ENCODE measurements around the gene CTNND1.
"Not testable (repeated sequence)": the region's sequence is repeated elsewhere in the genome, so short reads cannot be mapped to it uniquely, and the experiment has no call there.

Gene CTNND1

DNA sequence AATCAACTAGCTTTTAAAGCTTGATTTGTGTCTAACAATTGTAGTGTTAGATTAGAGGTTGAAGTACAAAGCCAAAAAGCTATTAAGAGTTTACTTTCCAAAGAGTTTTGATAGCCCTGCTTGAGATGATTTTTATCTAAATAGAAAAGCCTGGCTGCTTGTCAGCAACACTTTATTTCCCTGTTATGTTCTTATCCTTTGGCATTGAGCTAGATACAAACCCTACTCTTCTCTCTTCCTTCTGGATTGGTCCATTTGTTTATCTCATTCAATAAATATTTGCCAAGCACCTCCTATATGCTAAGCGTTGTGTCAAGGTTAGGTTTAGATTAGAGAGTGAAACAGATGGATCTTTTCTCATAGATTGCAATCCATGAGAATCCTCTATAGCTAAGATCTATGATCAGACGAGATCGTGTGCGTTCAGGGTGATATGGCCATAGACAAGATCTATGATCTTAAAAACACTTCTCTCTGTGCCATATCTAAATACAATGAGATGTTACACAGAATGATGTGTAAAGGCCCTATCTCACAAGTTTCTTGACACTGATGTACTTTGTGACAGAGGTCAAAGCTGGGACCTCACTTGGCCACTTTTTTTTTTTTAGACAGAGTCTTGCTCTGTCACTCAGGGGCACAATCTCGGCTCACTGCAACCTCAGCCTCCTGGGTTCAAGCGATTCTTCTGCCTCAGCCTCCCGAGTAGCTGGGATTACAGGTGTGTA is 57.8 kb downstream of the CTNND1 start:
- TF ChIP-seq ZFX (IDR thresholded peaks at IDR 0.05; ENCODE audit: borderline replicate concordance) = no peak
- TF ChIP-seq, protein P1, sequence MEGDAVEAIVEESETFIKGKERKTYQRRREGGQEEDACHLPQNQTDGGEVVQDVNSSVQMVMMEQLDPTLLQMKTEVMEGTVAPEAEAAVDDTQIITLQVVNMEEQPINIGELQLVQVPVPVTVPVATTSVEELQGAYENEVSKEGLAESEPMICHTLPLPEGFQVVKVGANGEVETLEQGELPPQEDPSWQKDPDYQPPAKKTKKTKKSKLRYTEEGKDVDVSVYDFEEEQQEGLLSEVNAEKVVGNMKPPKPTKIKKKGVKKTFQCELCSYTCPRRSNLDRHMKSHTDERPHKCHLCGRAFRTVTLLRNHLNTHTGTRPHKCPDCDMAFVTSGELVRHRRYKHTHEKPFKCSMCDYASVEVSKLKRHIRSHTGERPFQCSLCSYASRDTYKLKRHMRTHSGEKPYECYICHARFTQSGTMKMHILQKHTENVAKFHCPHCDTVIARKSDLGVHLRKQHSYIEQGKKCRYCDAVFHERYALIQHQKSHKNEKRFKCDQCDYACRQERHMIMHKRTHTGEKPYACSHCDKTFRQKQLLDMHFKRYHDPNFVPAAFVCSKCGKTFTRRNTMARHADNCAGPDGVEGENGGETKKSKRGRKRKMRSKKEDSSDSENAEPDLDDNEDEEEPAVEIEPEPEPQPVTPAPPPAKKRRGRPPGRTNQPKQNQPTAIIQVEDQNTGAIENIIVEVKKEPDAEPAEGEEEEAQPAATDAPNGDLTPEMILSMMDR (IDR thresholded peaks at IDR 0.05) = no peak
- H3K27ac ChIP-seq = 0 out of 2 replicates have a peak overlapping the region, but pooled peaks have one; percentile 3

- no peak overlapping the region for H3K27ac ChIP-seq
These were observed 62.3 kb downstream of the CTNND1 start for GRCh38 chr11:57823859-57824258.

DNA sequence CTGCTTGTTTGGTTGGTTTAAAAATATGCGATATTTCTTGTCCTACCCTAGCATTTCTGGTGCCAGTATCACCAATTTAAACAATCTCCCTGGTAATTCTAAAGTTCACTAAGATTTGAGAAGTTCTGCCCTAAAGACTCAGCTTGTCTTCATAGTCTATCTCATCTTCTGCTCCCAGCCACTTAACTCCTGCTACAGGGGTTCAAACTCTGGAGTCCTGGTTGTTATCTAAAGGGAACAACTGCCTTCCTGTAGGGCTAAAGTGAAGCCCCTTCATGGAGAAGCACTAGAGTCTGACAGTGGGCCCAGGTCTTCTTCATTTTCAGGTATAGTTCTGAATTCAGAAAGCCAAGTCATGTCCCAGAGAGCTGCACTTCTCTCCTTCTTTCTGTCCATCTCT is 73.2 kb downstream of the CTNND1 start:
- TF ChIP-seq, protein P1 (IDR thresholded peaks at IDR 0.05) = no peak
- no peak for TF ChIP-seq ZFX (IDR thresholded peaks at IDR 0.05; ENCODE audit: borderline replicate concordance)

More at GRCh38 chr11:57823859-57824258, 62.3 kb downstream of the CTNND1 start:
- TF ChIP-seq, protein P1 (IDR thresholded peaks at IDR 0.05) = no peak
- no peak for TF ChIP-seq ZFX (IDR thresholded peaks at IDR 0.05; ENCODE audit: borderline replicate concordance)

DNA sequence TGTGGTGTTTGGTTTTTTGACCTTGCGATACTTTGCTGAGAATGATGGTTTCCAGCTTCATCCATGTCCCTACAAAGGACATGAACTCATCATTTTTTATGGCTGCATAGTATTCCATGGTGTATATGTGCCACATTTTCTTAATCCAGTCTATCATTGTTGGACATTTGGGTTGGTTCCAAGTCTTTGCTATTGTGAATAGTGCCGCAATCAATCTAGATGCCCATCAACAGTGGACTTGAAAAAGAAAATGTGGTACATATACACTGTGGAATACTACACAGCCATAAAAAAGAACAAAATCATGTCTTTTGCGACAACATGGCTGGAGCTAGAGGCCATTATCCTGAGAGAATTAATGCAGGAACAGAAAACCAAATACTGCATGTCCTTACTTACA is 77.0 kb downstream of the CTNND1 start:
- not testable (repeated sequence) for H3K27ac ChIP-seq

More for the DNA sequence above, 73.2 kb downstream of the CTNND1 start:
- H3K27ac ChIP-seq = no peak overlapping the region

- no peak overlapping the region for H3K27ac ChIP-seq
- TF ChIP-seq, protein P1 (IDR thresholded peaks at IDR 0.05) = no peak
- no peak for TF ChIP-seq ZFX (IDR thresholded peaks at IDR 0.05; ENCODE audit: borderline replicate concordance)
These were observed 81.3 kb downstream of the CTNND1 start for GRCh38 chr11:57842873-57843272.

DNA sequence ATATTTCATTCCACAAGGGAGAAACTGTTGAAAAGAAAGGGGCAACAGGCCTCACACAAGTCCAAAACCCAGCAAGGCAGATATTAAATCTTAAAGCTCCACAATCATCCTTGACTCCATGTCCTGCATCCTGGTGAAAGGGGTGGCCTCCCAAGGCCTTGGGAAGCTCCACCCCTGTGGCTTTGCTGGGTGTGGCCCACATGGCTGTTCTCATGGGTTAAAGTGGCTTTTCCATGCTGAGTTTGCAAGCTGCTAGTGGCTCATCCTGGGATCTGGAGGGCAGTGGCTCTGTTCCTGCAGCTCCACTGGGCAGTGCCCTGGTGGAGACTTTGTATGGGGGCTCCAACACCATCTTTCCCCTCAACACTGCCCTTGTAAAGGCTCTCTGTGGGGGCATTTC is 106.4 kb downstream of the CTNND1 start:
- H3K27ac ChIP-seq = peak overlapping the region; percentile 52
- TF ChIP-seq, protein P1 (IDR thresholded peaks at IDR 0.05) = no peak
- TF ChIP-seq ZFX (IDR thresholded peaks at IDR 0.05; ENCODE audit: borderline replicate concordance) = no peak

- H3K27ac ChIP-seq = peak overlapping the region; percentile 52
- TF ChIP-seq, protein P1 (IDR thresholded peaks at IDR 0.05) = no peak
- no peak for TF ChIP-seq ZFX (IDR thresholded peaks at IDR 0.05; ENCODE audit: borderline replicate concordance)
These were observed 106.9 kb downstream of the CTNND1 start for GRCh38 chr11:57868491-57868890.
